ENCODE measurements around the gene PDLIM1. TPM values are rescaled to one million over a fixed set of nuclear protein-coding genes. Genes with fewer than 3 reads are reported as not detected.
A peak's percentile ranks its signal among the peaks of the same experiment; 100 is the strongest.

PDLIM1 gene
- total and polyA plus RNA-seq, 2 of the 13 experiments (the other 11 are each of a cell fraction or from before 2014, with no cell fraction given), result 119 to 123 TPM

- peak; percentile 30 for FAIRE-seq
- 89% methylated on average over 8 of the region's 8 CpGs for WGBS (ENCODE audit: low lambda C conversion rate)
- POLR2A ChIA-PET, result no interaction called here
- no peak for TF ChIP-seq SALL2 (CRISPR knock-in tag; IDR thresholded peaks at IDR 0.05)
- no peak for TF ChIP-seq PATZ1 (CRISPR knock-in tag; IDR thresholded peaks at IDR 0.05)
- no peak for TF ChIP-seq KDM4B (CRISPR knock-in tag; IDR thresholded peaks at IDR 0.05)
- no peak for TF ChIP-seq ERF (CRISPR knock-in tag; IDR thresholded peaks at IDR 0.05)
- no peak for TF ChIP-seq LRRFIP1 (CRISPR knock-in tag; conservative IDR thresholded peaks at IDR 0.05)
- no peak for TF ChIP-seq RBAK (CRISPR knock-in tag; IDR thresholded peaks at IDR 0.05)
- no peak for TF ChIP-seq YY1 (IDR thresholded peaks at IDR 0.05; ENCODE audit: insufficient read depth, insufficient replicate concordance, low read depth, low read length)
- no peak for TF ChIP-seq MTF2 (CRISPR knock-in tag; IDR thresholded peaks at IDR 0.05; ENCODE audit: borderline replicate concordance)
- TF ChIP-seq SMC3 (IDR thresholded peaks at IDR 0.05; ENCODE audit: low read length), result peak; percentile 81
- TF ChIP-seq DRAP1 (CRISPR knock-in tag; IDR thresholded peaks at IDR 0.05), result no peak
- TF ChIP-seq STAG1 (CRISPR knock-in tag; IDR thresholded peaks at IDR 0.05), result peak; percentile 79
- TF ChIP-seq NFE2L1 (CRISPR knock-in tag; IDR thresholded peaks at IDR 0.05; ENCODE audit: borderline replicate concordance), result no peak
- TF ChIP-seq NKX3-1 (CRISPR knock-in tag; IDR thresholded peaks at IDR 0.05), result no peak
- TF ChIP-seq TAF15 (IDR thresholded peaks at IDR 0.05; ENCODE audit: low read depth, low read length, poor library complexity, severe bottlenecking), result no peak
- TF ChIP-seq ZNF530 (CRISPR knock-in tag; IDR thresholded peaks at IDR 0.05; ENCODE audit: low read depth), result no peak
- TF ChIP-seq ESRRA (CRISPR knock-in tag; IDR thresholded peaks at IDR 0.05; ENCODE audit: low read depth), result no peak
- TF ChIP-seq CTCF (CRISPR knock-in tag; IDR thresholded peaks at IDR 0.05), result peak; percentile 78
- TF ChIP-seq RAD21 (CRISPR knock-in tag; IDR thresholded peaks at IDR 0.05), result peak; percentile 64
Measured at GRCh38 chr10:95242581-95243317, 48.1 kb downstream of the PDLIM1 start.

More at GRCh38 chr10:95242581-95243317, 48.1 kb downstream of the PDLIM1 start:
- intact Hi-C loops (cut with micrococcal nuclease; ENCODE audit: unreplicated experiment), result loop anchor here (1.0 kb wide), 2 partner anchors 34 to 109 kb away; no protein-coding TSS in a partner anchor
- H3K4me1 ChIP-seq (ENCODE audit: insufficient read depth, low read length), result peaks cover 14% of the 10 kb centered on the region
- no peak overlapping the region for H2AFZ ChIP-seq (ENCODE audit: low read length)
- no peaks in the 10 kb centered on the region for H3K9me3 ChIP-seq (ENCODE audit: low read length)
- H3K36me3 ChIP-seq (replicated peaks in 1 of 2; ENCODE audit: control insufficient read depth in 1 of 2, insufficient read depth in 2 of 2, low read length in 2 of 2), result peaks cover 38 to 84% of the 10 kb centered on the region in 2 experiments
- H3K4me2 ChIP-seq (ENCODE audit: low read depth, low read length), result no peak overlapping the region
- no peak overlapping the region for H3K9ac ChIP-seq (ENCODE audit: insufficient read depth, low read depth, low read length)
- H3K27me3 ChIP-seq (ENCODE audit: control insufficient read depth in 1 of 2, insufficient read depth in 2 of 2, low read length in 2 of 2), result no peaks in the 10 kb centered on the region
- H3K79me2 ChIP-seq (ENCODE audit: insufficient read depth, low read length), result no peaks in the 10 kb centered on the region
- DNase-seq (ENCODE audit: low spot score), result peak; percentile 45
- peak; percentile 69 for ATAC-seq
- H3K27ac ChIP-seq (ENCODE audit: extremely low read length, insufficient read depth, low read length), result no peak overlapping the region
- BruUV-seq (replicated peaks), result no TSS peak
- H4K20me1 ChIP-seq (ENCODE audit: insufficient read depth, low read length), result 0 out of 2 replicates have a peak, but pooled peaks cover 6% of the 10 kb centered on the region
- no peak overlapping the region for H3K4me3 ChIP-seq (replicated peaks in 1 of 3; ENCODE audit: insufficient read depth in 1 of 3, low read depth in 2 of 3, low read length in 3 of 3)
- in situ Hi-C loops (cut with HindIII; ENCODE audit: extremely low pct_ligation_motif_present, low pct_unique_long_range_greater_than_20kb), result loop anchor here (5.0 to 25.0 kb wide), 2 partner anchors 110 to 605 kb away; no protein-coding TSS in a partner anchor
- CTCF ChIA-PET (ENCODE audit: low intra/inter-chr PET ratio, low total read pairs), result interaction anchor here (0.9 to 2.2 kb wide), 4 partner anchors 61 to 120 kb away, joined by 3 to 34 read pairs (median 4); no protein-coding TSS in a partner anchor
